Measurements from ENCODE around the gene PDZD2. TPM values are rescaled to one million over a fixed set of nuclear protein-coding genes. Genes with fewer than 3 reads are reported as not detected.

PDZD2 gene
- total and polyA plus RNA-seq, 2 experiments from 2014 or later: 8.3 to 16.9 TPM

GRCh38 chr5:31913808-31914207 lies 274.9 kb downstream of the PDZD2 start:
- Histone ChIP-seq H3F3A (replicated peaks; ENCODE audit: low read depth) (no peaks in the 10 kb centered on the region), H4K20me1 (replicated peaks; ENCODE audit: insufficient read depth) (no peaks in the 10 kb centered on the region; the same call in 1 of the 2 replicates), H3K9me2 (ENCODE audit: insufficient read depth) (no peaks in the 10 kb centered on the region), H3K4me3 (no peak overlapping the region), H3K27me3 (ENCODE audit: insufficient read depth) (no peaks in the 10 kb centered on the region), H3K4me1 (ENCODE audit: insufficient read depth) (peaks cover 8% of the 10 kb centered on the region; the same call in 1 of the 2 replicates), H3K79me2 (replicated peaks; ENCODE audit: insufficient read depth) (peaks cover 4% of the 10 kb centered on the region; the same call in 1 of the 2 replicates), H3K36me3 (ENCODE audit: insufficient read depth) (no peaks in the 10 kb centered on the region), H2AFZ (no peak overlapping the region), H3K27ac (ENCODE audit: low read depth) (no peak overlapping the region), H3K4me2 (no peak overlapping the region)
- H3K4me1 Mint-ChIP-seq: peaks cover 6% of the 10 kb centered on the region
- no peaks in the 10 kb centered on the region for H3K9me3 Mint-ChIP-seq
- no peaks in the 10 kb centered on the region for H3K27me3 Mint-ChIP-seq (ENCODE audit: insufficient read depth, low read depth, poor library complexity)
- TF ChIP-seq ZNF114 (CRISPR knock-in tag; IDR thresholded peaks at IDR 0.05): no peak
- TF ChIP-seq ZNF331 (CRISPR knock-in tag; IDR thresholded peaks at IDR 0.05; ENCODE audit: low read depth): no peak
- no peak for TF ChIP-seq STAT1 (IDR thresholded peaks at IDR 0.05; ENCODE audit: unreplicated experiment)
- no peak for TF ChIP-seq NANOG (IDR thresholded peaks at IDR 0.05; ENCODE audit: borderline replicate concordance)
- no peak for TF ChIP-seq POLR2AphosphoS5 (IDR thresholded peaks at IDR 0.05; ENCODE audit: low read depth)
- TF ChIP-seq EZH2 (IDR thresholded peaks at IDR 0.05; ENCODE audit: low read depth, unreplicated experiment): no peak
- TF ChIP-seq ETS1 (IDR thresholded peaks at IDR 0.05): no peak
- no peak for TF ChIP-seq JUNB (IDR thresholded peaks at IDR 0.05; ENCODE audit: unreplicated experiment)
- ATAC-seq: peak; percentile 44
- H3K27ac Mint-ChIP-seq: no peak overlapping the region; the same call in 1 of the 2 replicates
- no peak overlapping the region for H3K4me3 Mint-ChIP-seq
- DNase-seq (ENCODE audit: low spot score): no peak
- H3K36me3 Mint-ChIP-seq (ENCODE audit: low read depth): no peaks in the 10 kb centered on the region

GRCh38 chr5:31916327-31916726 lies 277.4 kb downstream of the PDZD2 start:
- Mint-ChIP-seq H3K9me3 (no peaks in the 10 kb centered on the region), H3K36me3 (ENCODE audit: low read depth) (no peaks in the 10 kb centered on the region), H3K27ac (no peak overlapping the region), H3K4me1 (peaks cover 6% of the 10 kb centered on the region), H3K4me3 (no peak overlapping the region), H3K27me3 (ENCODE audit: insufficient read depth, low read depth, poor library complexity) (no peaks in the 10 kb centered on the region)
- H3K4me2 ChIP-seq: no peak overlapping the region
- TF ChIP-seq STAT1 (IDR thresholded peaks at IDR 0.05; ENCODE audit: unreplicated experiment) (no peak), EZH2phosphoT487 (IDR thresholded peaks at IDR 0.05; ENCODE audit: unreplicated experiment) (no peak), NANOG (IDR thresholded peaks at IDR 0.05; ENCODE audit: borderline replicate concordance) (no peak)
- H3K4me3 ChIP-seq: no peak overlapping the region
- ATAC-seq (no peak), DNase-seq (ENCODE audit: low spot score) (no peak)
- H3K27ac ChIP-seq (ENCODE audit: low read depth): no peak overlapping the region
- H3F3A ChIP-seq (replicated peaks; ENCODE audit: low read depth): no peaks in the 10 kb centered on the region
- H2AFZ ChIP-seq: no peak overlapping the region
- H3K4me1 ChIP-seq (ENCODE audit: insufficient read depth): peaks cover 8% of the 10 kb centered on the region; the same call in 1 of the 2 replicates
- H3K36me3 ChIP-seq (ENCODE audit: insufficient read depth): no peaks in the 10 kb centered on the region
- peaks cover 4% of the 10 kb centered on the region; the same call in 1 of the 2 replicates for H3K79me2 ChIP-seq (replicated peaks; ENCODE audit: insufficient read depth)
- H4K20me1 ChIP-seq (replicated peaks; ENCODE audit: insufficient read depth): no peaks in the 10 kb centered on the region; the same call in 1 of the 2 replicates
- no peaks in the 10 kb centered on the region for H3K27me3 ChIP-seq (ENCODE audit: insufficient read depth)
- H3K9me2 ChIP-seq (ENCODE audit: insufficient read depth): no peaks in the 10 kb centered on the region

- H3F3A ChIP-seq (replicated peaks; ENCODE audit: low read depth): no peaks in the 10 kb centered on the region
- no peak overlapping the region for H3K4me2 ChIP-seq
- H3K36me3 Mint-ChIP-seq (ENCODE audit: low read depth): no peaks in the 10 kb centered on the region
- no peak overlapping the region for H3K4me3 Mint-ChIP-seq
- H3K9me3 Mint-ChIP-seq: no peaks in the 10 kb centered on the region
- H3K9me2 ChIP-seq (ENCODE audit: insufficient read depth): no peaks in the 10 kb centered on the region
- no peak overlapping the region for H3K4me3 ChIP-seq
- peaks cover 4% of the 10 kb centered on the region; the same call in 1 of the 2 replicates for H3K79me2 ChIP-seq (replicated peaks; ENCODE audit: insufficient read depth)
- peaks cover 3% of the 10 kb centered on the region; the same call in 1 of the 2 replicates for H3K4me1 ChIP-seq (ENCODE audit: insufficient read depth)
- no peaks in the 10 kb centered on the region for H3K36me3 ChIP-seq (ENCODE audit: insufficient read depth)
- no peak overlapping the region for H3K27ac ChIP-seq (ENCODE audit: low read depth)
- H4K20me1 ChIP-seq (replicated peaks; ENCODE audit: insufficient read depth): no peaks in the 10 kb centered on the region; the same call in 1 of the 2 replicates
- peaks cover 7% of the 10 kb centered on the region for H3K4me1 Mint-ChIP-seq
- no peak for DNase-seq (ENCODE audit: low spot score)
- no peak overlapping the region for H2AFZ ChIP-seq
- no peak overlapping the region for H3K27ac Mint-ChIP-seq
- no peaks in the 10 kb centered on the region for H3K27me3 ChIP-seq (ENCODE audit: insufficient read depth)
- no peaks in the 10 kb centered on the region for H3K27me3 Mint-ChIP-seq (ENCODE audit: insufficient read depth, low read depth, poor library complexity)
- ATAC-seq: no peak
- TF ChIP-seq ZNF114 (CRISPR knock-in tag; IDR thresholded peaks at IDR 0.05) (no peak), EZH2phosphoT487 (IDR thresholded peaks at IDR 0.05; ENCODE audit: unreplicated experiment) (no peak), JUNB (IDR thresholded peaks at IDR 0.05; ENCODE audit: unreplicated experiment) (no peak), ZNF462 (CRISPR knock-in tag; IDR thresholded peaks at IDR 0.05) (no peak)
These were observed 279.8 kb downstream of the PDZD2 start for GRCh38 chr5:31918739-31919138.

Measured in GM23338 (cell line).